ENCODE results near the gene SMIM45.

The SMIM45 gene

DNA sequence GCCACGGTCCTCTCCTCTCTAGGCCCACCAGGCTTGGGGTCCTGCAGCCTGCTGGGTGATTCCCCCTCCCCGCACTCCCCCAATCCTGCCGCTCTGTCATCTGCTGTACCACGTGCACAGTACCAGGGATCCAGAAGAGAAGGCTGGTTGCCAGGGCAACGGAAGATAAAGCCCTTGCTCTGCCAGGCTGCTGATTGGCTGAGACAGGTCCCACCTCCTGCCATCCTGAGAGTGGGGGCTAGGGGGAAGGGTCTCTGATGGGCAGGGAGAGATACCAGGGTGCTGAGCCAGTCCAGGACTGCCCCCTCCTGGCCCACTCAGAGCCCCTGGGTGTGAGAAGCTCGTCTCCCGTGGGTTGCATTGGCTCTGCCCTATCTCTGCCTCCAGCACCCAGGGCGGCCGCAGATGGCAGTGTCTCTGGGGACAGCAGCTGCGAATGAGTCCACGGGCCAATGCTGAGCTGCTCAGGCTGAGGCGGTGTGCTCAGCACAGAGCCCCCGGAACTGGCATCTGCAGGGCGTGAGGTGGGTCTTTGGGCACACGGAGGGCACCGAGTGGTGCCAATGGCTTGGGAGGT is at the start of gene SMIM45:
Gene SMIM45 (plus strand): TSS at position 253 of the 577 bp plus-strand sequence.
- no peak for DNase-seq (ENCODE audit: low read depth in 3 of 3)

DNA sequence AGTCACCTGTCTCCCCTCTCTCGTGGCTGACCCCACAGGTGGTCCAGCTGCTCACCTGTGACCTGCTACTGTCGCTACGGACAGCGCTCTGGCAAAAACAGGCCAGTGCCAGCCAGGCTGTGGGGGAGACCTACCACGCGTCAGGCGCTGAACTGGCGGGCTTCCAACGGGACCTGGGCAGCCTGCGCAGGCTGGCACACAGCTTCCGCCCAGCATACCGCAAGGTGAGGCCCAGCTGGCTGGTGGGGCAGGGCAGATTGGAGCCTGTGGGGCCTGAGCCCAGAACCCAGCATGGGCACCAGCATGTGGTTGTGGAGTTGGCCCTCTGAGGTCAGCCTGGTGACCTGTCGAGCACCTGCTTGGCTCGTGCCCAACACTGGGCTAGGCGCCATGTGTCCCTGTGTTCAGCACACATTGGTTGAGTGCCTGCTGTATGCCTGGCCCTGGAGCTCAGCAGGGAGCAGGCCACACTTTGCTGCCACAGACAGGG is 49.0 kb upstream of the SMIM45 start:
- no peak for DNase-seq (ENCODE audit: low read depth in 3 of 3)

DNA sequence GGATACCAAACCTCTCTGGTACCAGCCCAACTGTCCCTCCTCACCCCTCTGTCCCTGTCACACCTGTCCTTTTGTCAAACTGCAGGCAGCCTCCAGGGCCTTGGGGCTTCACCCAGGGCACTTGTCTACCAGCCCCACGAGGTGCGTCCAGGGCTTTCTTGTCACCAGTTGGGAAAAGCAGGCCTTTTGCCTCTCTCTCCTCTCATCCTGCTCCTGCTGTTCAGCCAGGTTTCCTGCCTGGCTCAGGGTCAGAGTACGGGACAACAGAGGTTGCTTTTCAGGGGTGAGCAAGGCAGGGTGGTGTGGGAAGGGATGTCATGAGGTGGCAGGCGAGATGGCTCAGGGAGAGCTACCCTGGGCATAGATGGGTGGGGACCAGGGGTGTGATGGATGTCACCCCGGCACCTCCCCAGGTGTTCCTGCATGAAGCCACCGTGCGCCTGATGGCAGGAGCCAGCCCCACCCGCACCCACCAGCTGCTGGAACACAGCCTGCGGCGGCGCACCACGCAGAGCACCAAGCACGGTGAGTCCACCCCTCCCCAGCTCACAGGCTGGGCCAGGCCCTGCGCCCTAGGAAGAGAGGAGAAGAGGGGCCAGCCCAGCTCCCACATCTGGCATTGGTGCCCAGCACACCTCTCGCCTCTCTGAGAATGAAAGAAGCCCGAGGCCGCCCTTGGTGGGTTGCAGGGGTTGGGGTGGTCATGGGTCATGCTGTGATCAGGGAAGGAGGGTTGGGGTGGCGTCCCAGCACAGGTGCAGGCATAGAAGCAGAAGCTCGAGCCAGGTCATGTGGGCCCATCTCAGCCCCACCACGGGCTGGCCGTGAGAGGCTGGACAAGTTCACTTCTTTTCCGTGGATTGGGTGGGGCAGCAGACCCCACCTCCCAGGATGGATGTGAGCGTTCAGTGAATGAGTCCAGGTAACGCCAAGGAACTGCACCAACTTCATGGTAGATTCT is 47.2 kb upstream of the SMIM45 start:
- DNase-seq (ENCODE audit: low read depth in 3 of 3), result no peak

DNA sequence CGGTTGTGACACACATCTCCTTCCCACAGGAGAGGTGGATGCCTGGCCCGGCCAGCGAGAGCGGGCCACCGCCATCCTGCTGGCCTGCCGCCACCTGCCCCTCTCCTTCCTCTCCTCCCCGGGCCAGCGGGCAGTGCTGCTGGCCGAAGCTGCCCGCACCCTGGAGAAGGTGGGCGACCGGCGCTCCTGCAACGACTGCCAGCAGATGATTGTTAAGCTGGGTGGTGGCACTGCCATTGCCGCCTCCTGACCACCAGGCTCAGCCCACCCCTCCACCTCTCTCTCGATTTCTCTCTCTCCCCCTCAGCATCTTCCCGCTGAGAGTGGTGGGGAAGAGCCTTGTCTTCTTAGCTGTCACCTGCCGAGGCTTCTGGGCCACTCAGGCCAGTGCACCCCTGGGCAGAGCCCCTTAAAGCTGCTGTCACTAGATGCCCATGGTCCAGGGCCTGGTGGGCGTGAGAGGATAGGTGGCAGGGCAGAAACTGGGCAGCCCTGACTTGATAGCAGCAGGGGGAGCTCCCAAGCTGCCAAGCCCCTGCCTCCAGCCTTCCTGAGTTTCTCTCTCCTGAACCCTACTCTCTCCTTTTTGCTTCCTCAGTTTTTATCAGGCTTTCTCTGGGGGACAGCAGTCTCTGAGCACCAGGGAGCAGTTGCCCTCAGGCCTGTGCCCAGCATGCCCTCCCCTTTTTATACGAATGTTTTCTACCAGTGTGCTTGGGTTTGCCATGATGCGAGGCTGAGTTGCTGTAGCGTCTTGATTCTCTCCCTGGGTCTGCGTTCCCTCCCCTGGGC is 46.3 kb upstream of the SMIM45 start:
- no peak for DNase-seq (ENCODE audit: low read depth in 3 of 3)

DNA sequence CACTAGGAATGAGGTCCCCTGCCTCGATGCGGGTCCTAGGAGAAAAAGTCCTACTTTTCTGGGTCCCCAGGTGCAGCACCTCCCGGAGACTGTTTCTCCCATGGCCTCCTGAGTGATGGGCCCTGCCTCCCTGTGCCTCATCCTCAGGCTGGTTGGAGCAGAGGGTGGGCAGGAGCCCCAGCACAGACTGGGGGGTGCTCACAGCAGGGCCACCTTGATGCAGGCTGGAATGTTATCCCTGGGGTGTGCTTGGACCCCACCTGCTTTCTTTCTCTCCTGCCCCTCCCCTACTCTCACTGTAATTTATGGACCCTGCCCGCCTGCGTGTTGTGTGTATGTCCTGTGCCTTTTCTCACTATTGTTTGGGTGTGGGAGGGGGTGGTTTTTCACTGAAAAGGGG is 45.1 kb upstream of the SMIM45 start:
- DNase-seq (ENCODE audit: low read depth in 3 of 3), result no peak

DNA sequence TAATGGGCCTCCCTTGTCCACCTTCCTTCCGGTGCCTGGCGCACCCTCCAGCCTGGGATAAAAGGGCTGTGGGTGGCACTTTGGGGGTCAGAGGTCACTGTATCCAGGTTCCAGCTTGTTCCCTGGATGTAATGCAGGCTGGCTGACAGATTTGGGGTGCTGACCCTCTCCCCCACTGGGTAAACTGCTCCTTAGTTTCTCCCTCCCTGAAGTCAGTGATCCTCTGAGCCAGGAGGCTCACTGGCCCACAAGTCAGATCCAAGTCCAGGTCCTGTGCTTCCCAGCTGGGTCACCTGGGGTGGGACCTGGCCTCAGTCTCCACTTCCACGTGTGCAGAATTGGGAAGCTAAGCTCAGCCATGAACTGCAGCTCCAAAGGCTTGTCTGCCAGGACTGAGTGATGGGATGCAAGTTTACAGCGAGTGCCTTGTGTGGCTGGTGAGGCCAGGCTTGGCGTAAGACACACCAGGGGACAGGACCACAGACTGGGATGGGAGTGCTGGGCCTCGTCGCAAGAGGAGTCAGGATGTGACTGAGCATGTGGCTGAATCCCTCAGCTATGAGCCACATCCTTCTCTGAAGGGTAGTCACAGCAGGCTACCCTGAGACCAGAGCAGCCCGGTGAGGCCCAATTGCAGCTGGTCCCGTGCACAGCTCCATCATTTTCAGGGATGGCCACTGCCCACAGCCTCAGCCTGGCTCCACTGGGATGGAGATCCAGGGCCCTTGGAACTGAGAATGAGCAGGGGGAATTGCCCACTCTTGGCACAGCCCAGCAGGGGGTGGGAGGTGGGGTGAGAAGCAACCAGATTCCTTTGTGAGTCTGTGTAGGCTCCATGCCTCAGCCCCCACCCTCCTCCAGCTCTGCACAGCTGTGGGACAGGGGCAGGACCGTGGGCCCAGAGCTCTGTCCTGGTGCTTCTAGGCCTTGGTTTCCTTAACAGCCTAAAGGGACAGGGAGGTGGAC is 44.2 kb upstream of the SMIM45 start:
- no peak for DNase-seq (ENCODE audit: low read depth in 3 of 3)

DNA sequence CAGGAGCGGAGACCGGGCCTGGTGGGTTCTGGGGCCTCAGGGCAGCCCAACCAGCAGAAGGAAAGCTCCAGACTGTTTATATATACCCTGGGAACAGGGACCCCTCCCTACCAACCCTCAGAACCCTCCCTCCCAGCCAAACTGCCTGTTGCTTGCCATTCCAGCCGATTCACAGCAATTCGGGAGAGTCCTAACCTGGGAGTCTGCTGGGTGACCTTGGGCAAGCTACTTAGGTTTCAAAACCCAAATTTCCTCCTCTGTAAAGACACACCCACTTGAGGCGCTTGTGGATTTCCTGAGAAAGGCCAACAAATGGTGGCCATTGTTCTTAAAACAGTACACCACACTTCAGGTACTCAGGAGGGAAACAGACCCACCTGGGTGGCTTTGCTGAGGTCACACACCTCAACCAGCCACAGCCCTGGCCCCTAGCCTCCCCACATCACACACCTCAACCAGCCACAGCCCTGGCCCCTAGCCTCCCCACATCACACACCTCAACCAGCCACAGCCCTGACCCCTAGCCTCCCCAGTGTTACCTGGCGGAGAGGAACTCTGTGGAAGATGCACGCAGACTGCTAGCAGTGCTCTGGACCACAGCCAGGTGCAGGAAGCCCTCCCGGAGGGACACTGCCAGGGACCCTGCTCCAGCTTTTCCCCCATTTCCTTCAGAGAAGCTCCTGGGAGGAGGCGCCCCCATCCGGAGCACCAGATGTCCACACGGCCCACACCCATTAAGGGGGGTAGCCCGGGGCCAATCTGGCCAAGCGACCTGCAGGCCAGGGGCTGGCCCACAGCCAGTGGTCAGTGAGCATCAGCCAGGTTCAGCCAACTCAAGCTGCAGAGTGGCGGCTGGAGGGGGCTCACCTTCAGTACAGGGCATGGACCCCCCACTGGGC is 43.3 kb upstream of the SMIM45 start:
- no peak for DNase-seq (ENCODE audit: low read depth in 3 of 3)

DNA sequence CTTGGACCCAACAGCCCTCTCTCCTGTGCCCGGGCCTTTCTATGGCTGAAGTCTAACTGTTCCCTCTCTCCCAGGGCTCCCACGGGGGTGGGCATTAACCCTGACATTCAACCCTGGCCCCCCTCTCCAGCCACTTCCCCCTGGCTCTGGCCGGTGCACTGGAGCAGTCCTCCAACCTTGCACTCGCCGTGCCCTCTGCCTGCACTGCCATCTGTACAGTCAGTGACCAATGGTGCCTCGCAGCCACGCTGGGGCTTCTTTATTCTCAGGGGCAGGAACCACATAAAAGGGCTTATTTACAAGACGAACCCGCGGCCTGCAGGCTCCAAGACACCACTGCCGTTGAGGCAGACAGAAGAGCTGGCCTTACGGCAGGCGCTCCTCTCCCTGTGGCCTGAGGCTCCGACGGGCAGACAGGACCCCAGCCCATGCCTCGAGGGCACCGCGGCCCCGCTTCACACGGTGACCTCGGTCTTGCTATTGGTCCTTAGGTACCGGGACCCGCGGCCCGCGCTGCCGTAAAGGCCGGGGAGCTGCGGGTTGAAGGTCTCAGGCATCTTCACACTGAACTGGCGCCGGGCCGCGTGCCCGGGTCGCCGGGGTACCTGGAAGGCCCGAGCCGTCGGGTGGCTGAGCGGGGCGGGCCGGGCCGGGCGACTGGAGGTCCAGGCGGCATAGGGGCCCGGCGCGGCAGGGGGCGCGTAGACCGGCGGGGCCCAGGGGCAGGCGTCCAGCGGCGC is 42.5 kb upstream of the SMIM45 start:
- no peak for DNase-seq (ENCODE audit: low read depth in 3 of 3)

DNA sequence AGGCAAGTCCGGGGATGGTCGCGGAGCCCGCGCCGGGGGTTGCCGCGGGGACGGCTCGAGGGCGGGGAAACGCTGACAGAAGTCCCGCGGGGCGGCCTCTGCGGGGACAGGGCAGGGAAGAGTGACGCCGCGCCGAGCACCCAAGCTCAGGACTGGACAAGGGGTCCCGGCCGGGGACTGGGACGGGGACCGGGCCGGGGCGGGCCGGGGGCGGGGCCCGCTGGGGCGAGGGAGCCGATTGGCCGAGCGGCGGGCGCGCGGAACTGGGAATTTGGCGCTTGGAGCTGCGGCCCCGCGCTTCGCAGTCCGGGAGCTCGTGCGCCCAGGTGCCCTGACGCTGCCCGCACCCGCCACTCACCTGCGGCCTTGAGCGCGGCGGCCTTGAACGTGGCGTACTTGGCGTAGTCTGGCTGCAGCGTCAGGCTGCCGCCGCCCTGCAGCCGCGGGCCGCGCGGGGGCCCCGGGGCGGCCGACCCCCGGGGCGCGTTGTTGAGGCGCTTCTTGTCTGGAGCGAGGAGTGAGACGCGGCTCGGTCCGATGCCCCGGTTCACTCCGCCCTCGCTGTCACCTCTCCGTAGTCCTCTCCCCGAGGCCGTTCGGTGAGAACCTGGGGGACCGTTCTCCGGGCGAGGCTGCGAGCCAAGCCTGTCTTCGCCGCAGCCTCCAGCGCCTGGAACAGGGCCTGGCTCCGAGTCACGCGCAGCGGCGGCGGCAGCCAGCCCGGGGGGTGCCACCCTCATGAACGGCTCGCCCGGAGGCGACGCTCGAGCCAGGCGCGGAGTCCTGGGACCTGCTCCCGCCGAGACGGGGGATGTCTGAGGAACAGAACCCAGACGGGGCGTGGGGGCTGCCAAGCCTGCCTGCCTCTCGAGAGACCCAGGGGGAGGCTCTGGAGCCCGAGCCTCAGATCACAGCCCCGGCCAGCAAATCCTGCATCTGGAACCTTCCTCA is 41.6 kb upstream of the SMIM45 start:
- DNase-seq (ENCODE audit: low read depth in 3 of 3), result no peak

DNA sequence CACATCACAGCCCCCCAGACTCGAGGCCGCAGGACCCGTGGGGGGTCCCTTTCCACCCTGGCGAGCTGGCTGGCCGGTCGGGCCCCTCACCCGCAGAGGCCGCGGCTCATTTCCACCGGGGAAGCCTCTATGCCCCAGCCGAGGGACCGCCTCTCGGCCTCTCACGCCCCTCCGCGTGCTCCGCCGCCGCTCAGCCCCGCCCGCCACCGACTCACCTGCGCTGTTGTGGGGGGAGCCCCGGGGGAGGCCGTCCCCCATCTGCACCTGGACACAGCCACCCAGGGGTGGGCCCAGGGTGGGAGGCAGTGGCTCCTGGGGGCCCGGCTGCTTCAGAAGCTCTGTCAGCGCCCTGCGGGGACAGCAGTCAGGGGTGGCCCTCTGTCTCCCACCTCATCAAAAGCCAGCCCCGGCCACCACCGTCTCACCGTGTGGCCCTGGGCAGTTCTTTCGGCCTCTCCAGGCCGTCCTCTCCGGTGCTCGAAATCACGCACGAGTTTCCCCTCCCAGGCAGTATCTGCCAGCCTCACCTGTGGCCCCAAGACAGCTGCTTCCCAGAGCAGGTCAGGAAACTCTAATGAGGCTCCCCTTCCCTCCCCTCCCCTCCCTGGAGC is 40.8 kb upstream of the SMIM45 start:
- DNase-seq (ENCODE audit: low read depth in 3 of 3), result no peak

DNA sequence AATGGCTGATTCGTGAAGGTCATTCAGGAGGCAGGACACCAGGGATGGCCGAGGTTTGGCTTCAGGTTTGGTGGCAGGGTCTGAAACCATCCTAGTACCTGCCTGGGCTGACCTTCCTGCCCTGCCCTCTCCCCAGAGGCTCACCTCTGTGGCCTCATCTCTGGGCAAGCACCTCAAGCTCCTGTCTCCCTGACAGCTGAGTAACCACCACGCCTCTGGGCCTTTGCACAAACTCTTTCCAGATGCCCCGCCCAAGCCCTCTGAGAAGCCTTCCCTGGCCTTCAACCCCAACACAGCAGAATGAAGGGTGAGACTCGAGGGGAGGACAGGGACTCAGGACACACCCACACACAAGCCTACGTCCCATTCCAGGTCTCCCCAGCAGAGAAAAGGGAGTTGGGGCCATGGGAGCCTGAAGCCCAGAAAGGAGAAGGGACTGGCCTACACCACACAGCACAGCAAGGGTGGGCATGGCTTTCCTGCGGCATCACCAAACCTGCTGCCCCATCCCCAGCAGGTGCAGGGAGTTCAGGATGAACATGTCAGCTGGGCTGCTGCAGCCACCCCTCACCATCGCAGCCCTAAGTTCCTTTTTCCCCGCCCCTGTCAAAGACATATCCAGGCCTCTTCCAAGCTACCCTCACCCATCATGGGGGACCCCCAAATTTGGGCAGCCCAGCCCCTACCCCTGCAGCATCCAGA is 39.5 kb upstream of the SMIM45 start:
- no peak for DNase-seq (ENCODE audit: low read depth in 3 of 3)

DNA sequence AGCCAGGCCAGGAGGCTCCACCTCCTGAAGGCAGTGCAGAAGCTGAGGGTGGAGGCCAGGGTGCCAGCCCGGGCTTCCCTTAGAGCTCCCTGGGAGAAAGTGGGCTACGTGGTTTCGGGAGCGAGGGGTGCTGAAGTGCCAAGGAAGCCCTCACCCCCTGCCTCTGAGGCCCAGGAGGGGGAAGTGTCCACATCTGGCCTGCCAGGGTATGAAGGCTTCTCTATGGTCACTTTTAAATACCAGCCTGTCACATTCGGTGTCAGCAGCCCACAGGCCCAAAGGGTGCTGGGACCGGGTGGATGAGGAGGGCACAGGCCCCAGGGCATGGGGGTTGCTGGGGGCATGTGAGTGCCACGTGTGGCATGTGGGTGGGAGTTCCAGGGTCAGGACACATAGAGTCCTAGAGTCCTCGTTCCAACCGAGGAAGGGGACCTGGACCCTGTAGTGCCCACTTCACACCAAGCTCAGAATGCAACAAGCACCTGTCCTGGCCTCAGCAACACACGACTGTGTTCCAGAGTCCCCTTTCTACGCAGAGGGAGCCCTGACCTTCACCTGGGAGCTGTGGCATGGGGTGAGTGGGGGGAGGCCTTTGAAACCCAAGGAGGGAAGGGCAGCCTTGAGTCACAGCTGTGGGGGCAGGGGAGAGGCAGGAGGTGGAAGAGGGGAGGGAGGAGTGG is 38.8 kb upstream of the SMIM45 start:
- DNase-seq (ENCODE audit: low read depth in 3 of 3), result no peak

DNA sequence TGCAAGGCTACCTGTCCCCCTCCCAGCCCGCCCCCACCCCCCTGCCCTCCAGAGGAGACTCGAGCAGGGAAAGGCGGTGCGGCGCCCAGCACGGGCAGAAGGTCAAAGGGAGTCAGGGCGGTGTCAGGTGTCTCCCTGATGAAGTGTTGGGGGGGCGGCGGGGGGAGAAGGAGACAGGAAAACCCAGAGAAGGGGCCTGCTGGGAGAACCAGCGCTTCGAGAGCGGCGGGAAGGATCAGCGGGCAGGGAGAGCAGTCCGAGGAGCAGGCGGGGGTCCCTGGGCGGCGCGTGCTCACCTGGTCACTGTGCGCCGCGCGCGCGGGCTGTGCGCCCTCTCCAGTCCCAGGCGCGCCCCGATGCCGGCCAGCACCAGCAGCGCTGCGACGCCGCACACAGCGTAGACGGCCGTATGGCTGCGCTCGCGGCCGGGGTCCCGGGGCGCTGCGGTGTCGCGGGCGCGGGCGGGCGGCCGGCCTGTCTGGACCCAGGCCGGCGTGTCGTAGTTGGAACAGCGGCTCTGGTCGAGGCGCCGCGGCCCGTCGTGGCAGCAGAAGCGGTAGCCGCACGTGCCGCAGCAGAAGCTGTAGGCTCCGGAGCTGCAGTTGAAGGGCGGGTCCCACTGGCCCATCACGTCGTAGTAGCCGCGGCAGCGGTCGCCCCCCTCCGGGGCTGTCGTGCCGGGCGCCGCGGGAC is 38.0 kb upstream of the SMIM45 start:
- no peak for DNase-seq (ENCODE audit: low read depth in 3 of 3)

DNA sequence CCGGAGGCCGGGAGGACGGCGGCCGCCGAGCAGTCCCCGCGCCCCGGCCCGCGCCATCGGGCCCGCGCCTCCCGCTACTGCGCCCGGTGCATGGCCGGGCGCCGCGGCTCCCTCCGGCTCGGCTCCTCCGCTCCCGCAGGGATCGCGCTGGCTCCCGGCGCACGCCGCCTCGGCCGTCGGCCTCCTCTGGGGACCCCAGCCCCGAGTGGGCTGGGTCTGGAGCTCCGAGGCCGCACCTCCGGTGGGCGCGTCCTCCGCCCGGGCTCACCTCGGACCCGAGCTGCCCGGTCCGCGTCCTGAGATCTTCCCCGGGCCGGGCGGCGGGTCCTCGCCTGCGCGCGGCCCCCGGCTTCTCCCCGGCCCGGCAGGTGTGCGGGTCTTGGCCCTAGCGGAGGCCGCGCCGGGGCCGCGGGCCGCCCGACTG is 37.3 kb upstream of the SMIM45 start:
- DNase-seq (ENCODE audit: low read depth in 3 of 3), result no peak

DNA sequence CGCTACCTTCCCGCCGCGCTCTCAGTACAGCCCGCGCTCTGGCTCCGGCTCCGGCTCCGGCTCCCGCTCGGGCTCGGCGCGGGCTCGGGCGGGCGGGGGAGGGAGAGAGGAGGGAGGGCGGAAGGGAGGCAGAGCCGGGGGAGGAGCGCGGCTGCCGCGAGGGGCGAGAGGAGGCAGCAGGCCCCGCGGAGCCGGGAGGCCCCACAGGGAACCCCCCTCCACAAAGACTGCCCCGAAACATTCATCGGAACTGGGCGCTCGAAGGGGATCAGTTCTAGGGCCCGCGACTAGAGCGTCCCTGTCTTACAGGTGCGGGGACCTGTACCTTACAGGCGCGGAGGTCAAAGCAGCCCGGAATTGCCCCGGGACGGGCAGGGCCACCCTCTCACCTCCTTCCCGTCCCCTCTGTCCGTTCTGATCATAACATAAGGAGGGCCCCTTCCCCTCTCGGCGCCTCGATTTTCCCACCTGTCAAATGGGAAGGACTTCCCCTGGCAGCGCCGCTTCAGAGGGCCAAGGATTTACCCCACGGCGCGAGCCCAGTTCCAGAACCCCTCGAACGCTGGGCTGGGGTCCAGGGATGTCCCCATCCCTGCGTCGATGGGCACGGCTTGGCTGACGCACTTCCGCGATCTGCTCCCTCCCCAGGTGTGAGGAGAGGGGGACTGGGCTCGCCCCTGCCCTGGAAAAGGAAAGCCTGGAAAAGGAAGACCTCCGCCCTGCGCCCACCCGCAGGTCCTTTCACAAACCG is 36.7 kb upstream of the SMIM45 start, which contains the start of gene SHISA8:
Gene SHISA8 (minus strand): TSS at position 40 of the 751 bp plus-strand sequence. CDS start 407 bp downstream, outside the sequence.
- DNase-seq (ENCODE audit: low read depth in 3 of 3), result peak in 1 of 3 experiments; percentile 55
